Trophoblast cell (in vitro differentiated cells and primary cell): ENCODE results near the gene PLCH2.

ENCODE experiments used
- DNase-seq, 2 donors: peaks; one replicate each; pipeline ENCODE4 v3.0.0-alpha.2; 2016
- H2AFZ ChIP-seq: 2 replicates; pipeline ENCODE4 v1.6.1; 2013; ENCODE audit warnings: low read length, moderate library complexity, mild to moderate bottlenecking; ENCODE audit not compliant: insufficient read depth, poor library complexity
- H2AK5ac ChIP-seq: 2 replicates; pipeline ENCODE4 v1.6.1; 2013; ENCODE audit warnings: mild to moderate bottlenecking, low read length
- H2BK120ac ChIP-seq: 2 replicates; pipeline ENCODE4 v1.6.1; 2013; ENCODE audit warnings: low read length, mild to moderate bottlenecking, moderate library complexity; ENCODE audit not compliant: insufficient read depth, poor library complexity
- H2BK12ac ChIP-seq: 2 replicates; pipeline ENCODE4 v1.6.1; 2013; ENCODE audit warnings: mild to moderate bottlenecking, low read length, moderate library complexity
- H2BK5ac ChIP-seq: 2 replicates; pipeline ENCODE4 v1.6.1; 2013; ENCODE audit warnings: low read length, low read depth, moderate library complexity, mild to moderate bottlenecking; ENCODE audit not compliant: poor library complexity
- H3K14ac ChIP-seq: 2 replicates; pipeline ENCODE4 v1.6.1; 2013; ENCODE audit warnings: mild to moderate bottlenecking, low read length
- H3K18ac ChIP-seq: 2 replicates; pipeline ENCODE4 v1.6.1; 2013; ENCODE audit warnings: mild to moderate bottlenecking, low read length
- H3K23ac ChIP-seq: 2 replicates; pipeline ENCODE4 v1.6.1; 2013; ENCODE audit warnings: low read length
- H3K27ac ChIP-seq: 2 replicates; pipeline ENCODE4 v1.5.1; 2013; ENCODE audit warnings: low read depth, mild to moderate bottlenecking, inconsistent platforms, low read length, moderate library complexity
- H3K27me3 ChIP-seq: 2 replicates; pipeline ENCODE4 v1.6.1; 2013; ENCODE audit warnings: inconsistent platforms, mild to moderate bottlenecking, low read length, moderate library complexity; ENCODE audit not compliant: insufficient read depth
- H3K36me3 ChIP-seq, 2 experiments: 1 replicate in 1 of 2; 2 replicates in 1 of 2; pipeline ENCODE4 v1.6.1; 2013; ENCODE audit warnings: low read length in 2 of 2, mild to moderate bottlenecking in 2 of 2, moderate library complexity in 1 of 2; ENCODE audit not compliant: insufficient read depth in 2 of 2, control insufficient read depth in 1 of 2
- H3K4ac ChIP-seq: 2 replicates; pipeline ENCODE4 v1.6.1; 2013; ENCODE audit warnings: low read depth, mild to moderate bottlenecking, low read length, moderate library complexity
- H3K4me1 ChIP-seq, 2 experiments: 1 replicate in 1 of 2; 2 replicates in 1 of 2; pipeline ENCODE4 v1.6.1; 2013; ENCODE audit warnings: low read length in 2 of 2, mild to moderate bottlenecking in 2 of 2, moderate library complexity in 1 of 2; ENCODE audit not compliant: insufficient read depth in 2 of 2, control insufficient read depth in 1 of 2
- H3K4me2 ChIP-seq: 2 replicates; pipeline ENCODE4 v1.6.1; 2013; ENCODE audit warnings: inconsistent platforms, mild to moderate bottlenecking, low read length, moderate library complexity
- H3K4me3 ChIP-seq: 2 replicates; pipeline ENCODE4 v1.5.1; 2013; ENCODE audit warnings: mild to moderate bottlenecking, low read depth, low read length, inconsistent platforms
- H3K79me1 ChIP-seq: one replicate; pipeline ENCODE4 v1.6.1; 2013; ENCODE audit warnings: low read length
- H3K79me2 ChIP-seq: 2 replicates; pipeline ENCODE4 v1.6.1; 2013; ENCODE audit warnings: low read length, mild to moderate bottlenecking; ENCODE audit not compliant: control insufficient read depth, insufficient read depth, poor library complexity
- H3K9ac ChIP-seq: 2 replicates; pipeline ENCODE4 v1.6.1; 2013; ENCODE audit warnings: mild to moderate bottlenecking, low read length
- H3K9me3 ChIP-seq: 2 replicates; pipeline ENCODE4 v1.6.1; 2013; ENCODE audit warnings: low read depth, mild to moderate bottlenecking, control low read depth, inconsistent platforms, low read length; ENCODE audit not compliant: insufficient read depth
- H4K12ac ChIP-seq: 2 replicates; pipeline ENCODE4 v1.6.1; 2013; ENCODE audit warnings: low read depth, mild to moderate bottlenecking, low read length, moderate library complexity
- H4K8ac ChIP-seq: 2 replicates; pipeline ENCODE4 v1.6.1; 2013; ENCODE audit warnings: low read depth, mild to moderate bottlenecking, low read length, moderate library complexity
- H4K91ac ChIP-seq: one replicate; pipeline ENCODE4 v1.6.1; 2013; ENCODE audit warnings: low read depth, mild to moderate bottlenecking, low read length, moderate library complexity
- WGBS: extraction: QIAGEN DNeasy Blood & Tissue Kit; methylation state at CpG from one replicate; pipeline ENCODE4 v1.1.7; 2013; ENCODE audit warnings: missing lambda C conversion rate; ENCODE audit not compliant: insufficient read length, insufficient coverage; ENCODE audit errors: extremely low coverage; 5-methylcytosine and 5-hydroxymethylcytosine counted together

The PLCH2 gene

DNA sequence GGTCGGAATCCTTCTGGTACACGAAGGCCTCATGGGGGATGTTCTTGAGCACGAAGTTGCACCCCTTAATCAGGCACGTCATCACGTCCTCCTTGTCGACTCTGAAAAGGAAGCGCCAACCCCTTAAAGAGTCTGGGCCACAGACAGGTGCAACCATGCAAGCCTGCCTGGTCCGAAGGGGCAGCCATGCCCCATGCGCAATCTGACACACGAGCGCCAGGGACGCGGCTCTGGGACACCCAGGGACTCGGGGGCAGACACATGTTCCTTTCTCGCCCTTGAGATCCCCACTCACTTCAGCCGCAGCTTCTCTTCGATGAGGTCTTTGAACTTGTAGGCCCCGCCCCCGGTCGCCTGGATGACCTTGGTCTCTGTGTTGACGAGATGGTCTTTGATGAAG is 44.7 kb downstream of the PLCH2 start:
- no CpG with 5 or more reads among the region's 21 CpGs for WGBS
- Histone ChIP-seq H3K27me3 (no peaks in the 10 kb centered on the region), H4K12ac (no peak overlapping the region), H3K4me1 (peaks cover 7 to 12% of the 10 kb centered on the region in 2 experiments), H2AK5ac (no peak overlapping the region), H3K9ac (no peak overlapping the region), H3K79me1 (peaks cover 3% of the 10 kb centered on the region), H4K8ac (no peak overlapping the region), H3K23ac (no peak overlapping the region), H3K36me3 (peaks cover 57% of the 10 kb centered on the region in 2 experiments), H2AFZ (no peak overlapping the region), H3K79me2 (peaks cover 9% of the 10 kb centered on the region), H2BK120ac (no peak overlapping the region), H3K4me3 (no peak overlapping the region), H3K18ac (no peak overlapping the region), H3K4me2 (no peak overlapping the region), H4K91ac (no peak overlapping the region), H2BK5ac (no peak overlapping the region), H3K4ac (no peak overlapping the region), H3K14ac (no peak overlapping the region), H3K27ac (no peak overlapping the region), H3K9me3 (no peaks in the 10 kb centered on the region), H2BK12ac (no peak overlapping the region)
- no peak for DNase-seq

DNA sequence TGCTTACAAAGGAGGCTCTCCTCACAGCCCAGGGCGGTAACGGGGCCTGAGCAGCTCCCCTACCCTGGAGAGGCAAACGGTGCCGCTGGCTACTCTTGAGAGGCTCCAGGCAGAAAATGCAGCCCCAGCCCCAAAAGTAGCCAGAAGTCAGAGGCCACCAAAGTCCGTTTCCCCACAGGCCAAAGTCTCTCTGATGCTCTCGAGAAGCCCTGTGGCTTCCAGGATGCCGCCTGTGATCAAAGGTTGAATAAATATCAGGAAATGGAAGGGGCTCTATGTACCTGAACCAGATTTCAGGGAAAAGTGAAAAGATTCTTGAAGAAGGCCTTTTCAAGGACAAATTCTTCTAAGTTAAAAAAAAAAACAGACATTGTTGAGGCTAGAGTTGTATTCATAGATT is 46.1 kb downstream of the PLCH2 start:
- no peak overlapping the region for H2AFZ ChIP-seq
- H3K4me1 ChIP-seq = peaks cover 7 to 15% of the 10 kb centered on the region in 2 experiments
- no peak overlapping the region for H2AK5ac ChIP-seq
- H2BK5ac ChIP-seq = no peak overlapping the region
- no peak overlapping the region for H3K14ac ChIP-seq
- H3K27me3 ChIP-seq = peaks cover 4% of the 10 kb centered on the region
- H4K12ac ChIP-seq = no peak overlapping the region
- no peak overlapping the region for H3K4me2 ChIP-seq
- H4K8ac ChIP-seq = no peak overlapping the region
- H3K9ac ChIP-seq = no peak overlapping the region
- no peak overlapping the region for H2BK12ac ChIP-seq
- H3K4me3 ChIP-seq = no peak overlapping the region
- H3K79me2 ChIP-seq = peaks cover 12% of the 10 kb centered on the region
- WGBS = no CpG with 5 or more reads among the region's 7 CpGs
- no peak overlapping the region for H4K91ac ChIP-seq
- no peak overlapping the region for H3K23ac ChIP-seq
- no peak for DNase-seq
- H3K27ac ChIP-seq = no peak overlapping the region
- no peak overlapping the region for H3K18ac ChIP-seq
- H2BK120ac ChIP-seq = no peak overlapping the region
- peaks cover 42 to 43% of the 10 kb centered on the region in 2 experiments for H3K36me3 ChIP-seq
- peaks cover 7% of the 10 kb centered on the region for H3K79me1 ChIP-seq
- no peak overlapping the region for H3K4ac ChIP-seq
- H3K9me3 ChIP-seq = no peaks in the 10 kb centered on the region

DNA sequence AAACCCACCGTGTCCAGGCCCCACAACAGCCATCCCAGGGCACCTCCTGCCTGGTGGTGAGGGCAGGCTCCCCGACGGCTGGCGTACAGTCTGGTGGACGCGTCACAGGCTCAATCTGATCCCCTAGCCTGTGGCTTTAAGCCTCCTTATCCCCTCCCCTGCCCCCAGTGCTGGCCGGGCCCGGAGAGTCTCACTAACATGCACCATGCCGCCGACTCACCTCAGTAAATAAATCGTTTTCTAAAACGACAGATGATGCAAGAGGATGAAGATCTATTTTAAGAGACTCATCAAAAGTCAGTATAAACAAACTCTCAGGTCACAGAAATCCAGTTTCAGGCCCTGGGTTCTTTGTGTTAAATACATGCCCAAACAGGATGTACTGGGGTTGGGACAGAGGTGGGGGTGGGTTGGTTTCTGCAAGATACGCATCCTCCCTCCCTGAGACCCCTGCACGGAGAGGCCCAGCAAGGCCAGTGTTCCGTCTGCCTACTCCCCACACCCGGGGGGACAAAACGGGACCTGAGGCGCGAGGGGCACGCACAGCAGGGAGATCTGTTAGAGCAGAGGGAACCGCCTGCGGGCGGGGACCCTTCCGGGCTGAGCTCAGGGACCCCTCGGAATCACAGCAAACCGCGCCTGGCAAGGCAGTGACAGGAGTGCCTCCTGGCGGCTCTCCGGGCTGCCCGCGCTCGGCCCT is 47.3 kb downstream of the PLCH2 start:
- Histone ChIP-seq H3K23ac (no peak overlapping the region), H3K27ac (no peak overlapping the region), H4K91ac (no peak overlapping the region), H3K36me3 (peaks cover 31 to 33% of the 10 kb centered on the region in 2 experiments), H3K14ac (no peak overlapping the region), H2BK5ac (no peak overlapping the region), H2BK120ac (no peak overlapping the region), H3K79me1 (peaks cover 7% of the 10 kb centered on the region), H2AFZ (no peak overlapping the region), H3K9me3 (no peaks in the 10 kb centered on the region), H4K12ac (no peak overlapping the region), H3K18ac (no peak overlapping the region), H2AK5ac (no peak overlapping the region), H3K4me2 (no peak overlapping the region), H3K4me3 (no peak overlapping the region), H3K27me3 (peaks cover 14% of the 10 kb centered on the region), H3K79me2 (peaks cover 12% of the 10 kb centered on the region), H4K8ac (no peak overlapping the region), H3K4me1 (peaks cover 7 to 15% of the 10 kb centered on the region in 2 experiments), H2BK12ac (no peak overlapping the region), H3K9ac (no peak overlapping the region), H3K4ac (peak overlapping the region; percentile 66)
- DNase-seq = no peak
- no CpG with 5 or more reads among the region's 32 CpGs for WGBS

DNA sequence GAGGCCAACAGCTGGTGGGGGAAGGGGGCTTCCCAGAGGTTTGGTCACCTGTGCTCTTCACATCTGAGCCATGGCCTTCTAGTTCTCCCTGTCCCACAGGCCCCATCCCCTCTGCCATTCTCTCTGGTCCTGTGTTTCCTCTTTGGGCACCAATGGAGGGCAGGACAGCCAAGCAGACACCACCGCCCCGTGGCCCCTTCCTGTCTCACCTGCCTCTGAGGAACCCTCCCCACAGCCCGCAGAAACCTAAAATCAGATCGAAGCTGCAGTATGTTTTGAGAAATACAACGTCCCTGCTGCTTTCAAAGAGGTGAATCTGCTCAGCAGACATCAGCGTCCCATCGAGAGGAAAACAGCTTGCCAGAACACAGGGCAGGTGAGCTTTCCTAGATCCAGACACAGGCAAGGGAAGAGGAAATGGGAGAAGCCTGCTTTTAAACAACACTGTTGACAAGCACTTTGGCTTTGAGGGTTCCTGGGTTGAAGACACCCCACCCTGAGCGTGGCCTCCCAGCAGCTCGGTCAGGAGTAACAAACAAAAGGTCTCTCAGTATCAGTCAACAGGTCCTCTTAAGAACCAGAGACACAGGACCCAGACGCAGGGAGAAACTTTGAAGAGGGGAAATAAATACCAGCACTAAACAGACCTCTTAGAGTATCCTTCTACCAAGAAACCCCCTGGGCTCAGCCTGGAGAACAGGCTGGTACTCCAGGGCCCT is 48.0 kb downstream of the PLCH2 start:
- H3K79me1 ChIP-seq = peaks cover 7% of the 10 kb centered on the region
- H3K4me1 ChIP-seq = peaks cover 7 to 15% of the 10 kb centered on the region in 2 experiments
- peaks cover 12% of the 10 kb centered on the region for H3K79me2 ChIP-seq
- no peak overlapping the region for H2AFZ ChIP-seq
- no peak overlapping the region for H2AK5ac ChIP-seq
- H4K8ac ChIP-seq = no peak overlapping the region
- no peak overlapping the region for H4K91ac ChIP-seq
- H3K4me2 ChIP-seq = peak overlapping the region; percentile 12
- H3K14ac ChIP-seq = no peak overlapping the region
- H3K23ac ChIP-seq = no peak overlapping the region
- no CpG with 5 or more reads among the region's 10 CpGs for WGBS
- H3K9ac ChIP-seq = no peak overlapping the region
- no peak overlapping the region for H2BK5ac ChIP-seq
- H2BK12ac ChIP-seq = no peak overlapping the region
- peaks cover 24 to 26% of the 10 kb centered on the region in 2 experiments for H3K36me3 ChIP-seq
- DNase-seq = no peak
- no peak overlapping the region for H3K27ac ChIP-seq
- H3K27me3 ChIP-seq = peaks cover 21% of the 10 kb centered on the region
- H3K4ac ChIP-seq = peak overlapping the region; percentile 12
- no peak overlapping the region for H2BK120ac ChIP-seq
- no peaks in the 10 kb centered on the region for H3K9me3 ChIP-seq
- no peak overlapping the region for H3K4me3 ChIP-seq
- H3K18ac ChIP-seq = no peak overlapping the region
- H4K12ac ChIP-seq = no peak overlapping the region
